ENCODE data around the gene GPSM3.

The GPSM3 gene

GRCh38 chr6:32174416-32174815, 18.0 kb downstream of the GPSM3 start:
- no peak for DNase-seq (ENCODE audit: low spot score)

GRCh38 chr6:32173051-32173727, 19.3 kb downstream of the GPSM3 start:
- no peak for DNase-seq (ENCODE audit: low spot score)

GRCh38 chr6:32171234-32171633, 21.2 kb downstream of the GPSM3 start:
- no peak for DNase-seq (ENCODE audit: low spot score)

- DNase-seq (ENCODE audit: low spot score), result no peak
These were observed 22.1 kb downstream of the GPSM3 start for GRCh38 chr6:32170294-32170693.

GRCh38 chr6:32168807-32169591, 23.4 kb downstream of the GPSM3 start:
- no peak for DNase-seq (ENCODE audit: low spot score)

GRCh38 chr6:32168350-32168749, 24.1 kb downstream of the GPSM3 start:
- DNase-seq (ENCODE audit: low spot score), result no peak

- no peak for DNase-seq (ENCODE audit: low spot score)
These were observed 24.6 kb downstream of the GPSM3 start for GRCh38 chr6:32167761-32168262.

GRCh38 chr6:32167154-32167760, 25.2 kb downstream of the GPSM3 start:
- no peak for DNase-seq (ENCODE audit: low spot score)

GRCh38 chr6:32166411-32167061, 25.9 kb downstream of the GPSM3 start:
- no peak for DNase-seq (ENCODE audit: low spot score)

- no peak for DNase-seq (ENCODE audit: low spot score)
These were observed 28.1 kb downstream of the GPSM3 start, which contains the start of gene EGFL8 for GRCh38 chr6:32164295-32164694. EGFL8 (plus strand) TSS chr6:32164595; CDS start chr6:32166166, 1,571 bp downstream.

- DNase-seq (ENCODE audit: low spot score), result peak; percentile 58
These were observed 28.7 kb downstream of the GPSM3 start for GRCh38 chr6:32163559-32164258.

- no peak for DNase-seq (ENCODE audit: low spot score)
These were observed 34.4 kb downstream of the GPSM3 start for GRCh38 chr6:32158052-32158451.

GRCh38 chr6:32156891-32157290, 35.6 kb downstream of the GPSM3 start:
- no peak for DNase-seq (ENCODE audit: low spot score)

- peak; percentile 70 for DNase-seq (ENCODE audit: low spot score)
These were observed 37.8 kb downstream of the GPSM3 start for GRCh38 chr6:32154514-32155161.

GRCh38 chr6:32153564-32154513, 38.6 kb downstream of the GPSM3 start, which contains the start of gene PPT2:
PPT2 (plus strand) TSS chr6:32154141; CDS start chr6:32154595, 454 bp downstream.
- DNase-seq (ENCODE audit: low spot score), result peak; percentile 95

- no peak for DNase-seq (ENCODE audit: low spot score)
These were observed 39.5 kb downstream of the GPSM3 start for GRCh38 chr6:32152769-32153563.

- peak; percentile 52 for DNase-seq (ENCODE audit: low spot score)
These were observed 40.3 kb downstream of the GPSM3 start, which contains the start of gene PRRT1 for GRCh38 chr6:32151863-32152768. PRRT1 (minus strand) TSS chr6:32151939; CDS start chr6:32151827, 112 bp downstream.

Data from Ammon's horn (tissue), 1 donor.